COLO668 (cell line): Measurements from ENCODE around the gene EEA1.
A peak's percentile ranks its signal among the peaks of the same experiment; 100 is the strongest.

Experiments used
- DNase-seq: peaks from one replicate; lab custom pipeline; 2025; ENCODE audit not compliant: unreplicated experiment; lab: John Stamatoyannopoulos, UW

Gene EEA1

GRCh38 chr12:92890601-92891106, 38.4 kb downstream of the EEA1 start:
- no peak for DNase-seq

- no peak for DNase-seq
Measured at GRCh38 chr12:92886131-92886530, 43.0 kb downstream of the EEA1 start.

GRCh38 chr12:92879698-92880322, 49.3 kb downstream of the EEA1 start:
- DNase-seq = no peak

GRCh38 chr12:92877904-92878303, 51.2 kb downstream of the EEA1 start:
- DNase-seq = no peak

GRCh38 chr12:92876496-92876895, 52.6 kb downstream of the EEA1 start:
- no peak for DNase-seq

GRCh38 chr12:92871116-92871515, 58.0 kb downstream of the EEA1 start:
- no peak for DNase-seq

- no peak for DNase-seq
Measured at GRCh38 chr12:92866418-92866817, 62.7 kb downstream of the EEA1 start.

- DNase-seq = no peak
Measured at GRCh38 chr12:92863251-92863650, 65.8 kb downstream of the EEA1 start.

GRCh38 chr12:92861381-92861780, 67.7 kb downstream of the EEA1 start:
- DNase-seq = no peak

GRCh38 chr12:92860521-92860920, 68.6 kb downstream of the EEA1 start:
- DNase-seq = no peak

GRCh38 chr12:92859650-92860386, 69.3 kb downstream of the EEA1 start:
- peak; percentile 56 for DNase-seq

GRCh38 chr12:92857818-92858217, 71.3 kb downstream of the EEA1 start:
- DNase-seq = no peak

- DNase-seq = no peak
Measured at GRCh38 chr12:92854344-92854743, 74.8 kb downstream of the EEA1 start.

GRCh38 chr12:92848740-92849139, 80.4 kb downstream of the EEA1 start:
- DNase-seq = no peak

GRCh38 chr12:92847368-92847767, 81.7 kb downstream of the EEA1 start:
- no peak for DNase-seq

- no peak for DNase-seq
Measured at GRCh38 chr12:92845329-92845728, 83.8 kb downstream of the EEA1 start.

GRCh38 chr12:92844151-92844763, 84.8 kb downstream of the EEA1 start:
- no peak for DNase-seq

- no peak for DNase-seq
Measured at GRCh38 chr12:92829686-92830282, 99.3 kb downstream of the EEA1 start.

- no peak for DNase-seq
Measured at GRCh38 chr12:92828565-92828964, 100.5 kb downstream of the EEA1 start.

- no peak for DNase-seq
Measured at GRCh38 chr12:92827836-92828431, 101.2 kb downstream of the EEA1 start.

- DNase-seq = no peak
Measured at GRCh38 chr12:92821142-92821541, 108.0 kb downstream of the EEA1 start.
